ENCODE measurements around the gene PRSS38. TPM values are rescaled to one million over a fixed set of nuclear protein-coding genes. Genes with fewer than 3 reads are reported as not detected.

PRSS38 gene
- total and polyA plus RNA-seq, 10 of the 15 experiments (the other 5 are each of a cell fraction or from before 2014, with no cell fraction given): not detected

DNA sequence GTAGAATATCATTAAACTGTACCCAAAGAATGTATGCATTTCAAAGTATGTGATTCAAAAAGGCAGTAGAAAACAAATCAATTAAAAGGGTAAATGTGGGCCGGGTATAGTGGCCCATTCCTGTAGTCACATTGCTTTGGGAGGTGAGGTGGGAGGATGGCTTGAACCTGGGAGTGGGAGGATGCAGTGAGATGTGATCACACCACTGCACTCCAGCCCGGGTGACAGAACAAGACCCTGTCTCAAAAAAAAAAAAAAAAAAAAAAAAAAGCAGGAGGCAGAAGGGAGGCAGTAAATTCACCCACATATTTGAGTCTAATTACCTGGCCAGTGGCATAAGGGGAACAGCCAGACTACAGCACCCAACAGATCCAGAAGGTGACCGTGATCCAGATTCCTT is 17.9 kb upstream of the PRSS38 start:
- RAD21 ChIA-PET (ENCODE audit: unreplicated experiment): no interaction called here
- no peak overlapping the region for H3K27ac ChIP-seq (ENCODE audit: control insufficient read depth, insufficient read depth)
- H3K4me1 ChIP-seq (ENCODE audit: control insufficient read depth, insufficient read depth, low read length): no peaks in the 10 kb centered on the region
- POLR2A ChIA-PET: no interaction called here
- H4K20me1 ChIP-seq (ENCODE audit: control insufficient read depth, insufficient read depth): no peaks in the 10 kb centered on the region
- CTCF ChIA-PET: no interaction called here
- H3K79me2 ChIP-seq (ENCODE audit: control insufficient read depth, insufficient read depth, low read length): no peaks in the 10 kb centered on the region
- intact Hi-C loops (cut with micrococcal nuclease; ENCODE audit: unreplicated experiment) (no loop called here), in situ Hi-C loops (cut with MboI) (no loop called here)
- FAIRE-seq: no peak
- H3K9ac ChIP-seq (ENCODE audit: control insufficient read depth, insufficient read depth, low read length): no peak overlapping the region
- no peaks in the 10 kb centered on the region for H3K36me3 ChIP-seq (ENCODE audit: control insufficient read depth in 2 of 2, insufficient read depth in 2 of 2, low read length in 1 of 2)
- DNase-seq (ENCODE audit: low read depth, low spot score): no peak
- TF ChIP-seq, protein P1, sequence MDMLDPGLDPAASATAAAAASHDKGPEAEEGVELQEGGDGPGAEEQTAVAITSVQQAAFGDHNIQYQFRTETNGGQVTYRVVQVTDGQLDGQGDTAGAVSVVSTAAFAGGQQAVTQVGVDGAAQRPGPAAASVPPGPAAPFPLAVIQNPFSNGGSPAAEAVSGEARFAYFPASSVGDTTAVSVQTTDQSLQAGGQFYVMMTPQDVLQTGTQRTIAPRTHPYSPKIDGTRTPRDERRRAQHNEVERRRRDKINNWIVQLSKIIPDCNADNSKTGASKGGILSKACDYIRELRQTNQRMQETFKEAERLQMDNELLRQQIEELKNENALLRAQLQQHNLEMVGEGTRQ (IDR thresholded peaks at IDR 0.05; ENCODE audit: borderline replicate concordance, low read depth, low read length): no peak
- no peaks in the 10 kb centered on the region for H3K9me3 ChIP-seq (replicated peaks; ENCODE audit: control insufficient read depth, insufficient read depth, low read length)
- SMC1A ChIA-PET (ENCODE audit: uncharacterized antibody, unreplicated experiment): no interaction called here
- 41% methylated on average over 3 of the region's 3 CpGs for WGBS (ENCODE audit: insufficient coverage, insufficient replicate concordance, low lambda C conversion rate, missing lambda C conversion rate)
- H3K27me3 ChIP-seq (replicated peaks in 1 of 2; ENCODE audit: control insufficient read depth in 2 of 2, insufficient read depth in 2 of 2, low read length in 1 of 2): no peaks in the 10 kb centered on the region
- no TSS peak for BruUV-seq (replicated peaks)
- no peak overlapping the region for H2AFZ ChIP-seq (ENCODE audit: control insufficient read depth, low read depth, low read length)
- no peak overlapping the region for H3K4me3 ChIP-seq
- H3K4me2 ChIP-seq (ENCODE audit: control insufficient read depth, insufficient read depth): no peak overlapping the region
- ATAC-seq: no peak

DNA sequence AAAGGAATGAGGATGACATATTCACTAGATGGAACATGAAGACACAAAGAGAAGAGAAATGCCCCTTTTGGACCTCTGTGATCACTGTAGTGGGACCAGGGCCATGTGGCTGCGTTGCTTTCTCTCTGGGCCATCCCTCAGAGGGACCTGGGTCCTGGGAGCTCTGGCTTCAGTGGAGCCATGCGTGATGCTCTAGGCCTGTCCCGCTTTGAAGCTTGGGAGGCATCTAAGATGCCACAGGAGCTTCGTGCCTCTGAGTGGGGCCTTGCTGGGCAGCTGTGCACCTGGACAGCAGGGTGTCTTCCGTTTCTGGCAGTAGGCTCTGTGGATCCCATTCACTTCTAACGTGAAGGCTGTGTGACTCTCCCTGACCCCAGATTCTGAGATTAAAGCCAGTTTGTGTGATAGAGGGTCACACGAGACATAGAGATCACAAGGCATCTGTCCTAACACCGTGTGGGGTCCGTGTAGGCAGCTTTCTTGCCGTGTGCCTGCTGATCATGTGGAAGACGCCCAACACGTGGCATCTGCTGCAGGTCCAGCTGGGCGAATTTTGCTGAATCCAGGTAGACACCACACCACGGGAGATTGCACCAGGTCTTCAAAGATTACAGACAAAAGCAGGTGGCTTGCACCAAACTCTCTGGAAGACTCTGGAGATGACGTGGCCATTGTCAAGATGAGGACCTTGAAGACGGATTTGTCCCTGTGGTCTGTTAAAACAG is 17.2 kb upstream of the PRSS38 start:
- no peaks in the 10 kb centered on the region for H4K20me1 ChIP-seq (ENCODE audit: control insufficient read depth, insufficient read depth)
- H3K4me2 ChIP-seq (ENCODE audit: control insufficient read depth, insufficient read depth): no peak overlapping the region
- in situ Hi-C loops (cut with MboI) (no loop called here), intact Hi-C loops (cut with micrococcal nuclease; ENCODE audit: unreplicated experiment) (no loop called here)
- H3K27me3 ChIP-seq (replicated peaks in 1 of 2; ENCODE audit: control insufficient read depth in 2 of 2, insufficient read depth in 2 of 2, low read length in 1 of 2): no peaks in the 10 kb centered on the region
- H2AFZ ChIP-seq (ENCODE audit: control insufficient read depth, low read depth, low read length): no peak overlapping the region
- H3K79me2 ChIP-seq (ENCODE audit: control insufficient read depth, insufficient read depth, low read length): no peaks in the 10 kb centered on the region
- ChIA-PET CTCF (no interaction called here), POLR2A (no interaction called here), SMC1A (ENCODE audit: uncharacterized antibody, unreplicated experiment) (no interaction called here), RAD21 (ENCODE audit: unreplicated experiment) (no interaction called here)
- H3K4me3 ChIP-seq: no peak overlapping the region
- no peak overlapping the region for H3K9ac ChIP-seq (ENCODE audit: control insufficient read depth, insufficient read depth, low read length)
- H3K36me3 ChIP-seq (ENCODE audit: control insufficient read depth in 2 of 2, insufficient read depth in 2 of 2, low read length in 1 of 2): no peaks in the 10 kb centered on the region
- TF ChIP-seq FOXM1 (IDR thresholded peaks at IDR 0.05; ENCODE audit: low read depth, low read length): no peak
- TF ChIP-seq SUZ12 (IDR thresholded peaks at IDR 0.05; ENCODE audit: unreplicated experiment): no peak
- no peak for TF ChIP-seq YBX1 (IDR thresholded peaks at IDR 0.05)
- TF ChIP-seq, protein P2, sequence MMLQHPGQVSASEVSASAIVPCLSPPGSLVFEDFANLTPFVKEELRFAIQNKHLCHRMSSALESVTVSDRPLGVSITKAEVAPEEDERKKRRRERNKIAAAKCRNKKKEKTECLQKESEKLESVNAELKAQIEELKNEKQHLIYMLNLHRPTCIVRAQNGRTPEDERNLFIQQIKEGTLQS (IDR thresholded peaks at IDR 0.05; ENCODE audit: borderline replicate concordance, extremely low read depth, low read depth, low read length): no peak
- TF ChIP-seq SREBF1 (IDR thresholded peaks at IDR 0.05; ENCODE audit: low read length): no peak
- TF ChIP-seq RAD51 (IDR thresholded peaks at IDR 0.05): no peak
- no TSS peak for BruUV-seq (replicated peaks)
- DNase-seq (ENCODE audit: low read depth, low spot score) (no peak), ATAC-seq (no peak), FAIRE-seq (no peak)
- 17% methylated on average over 16 of the region's 16 CpGs for WGBS (ENCODE audit: insufficient coverage, insufficient replicate concordance, low lambda C conversion rate, missing lambda C conversion rate)
- H3K9me3 ChIP-seq (replicated peaks; ENCODE audit: control insufficient read depth, insufficient read depth, low read length): no peaks in the 10 kb centered on the region
- no peak overlapping the region for H3K27ac ChIP-seq (ENCODE audit: control insufficient read depth, insufficient read depth)
- H3K4me1 ChIP-seq (ENCODE audit: control insufficient read depth, insufficient read depth, low read length): no peaks in the 10 kb centered on the region

Measured in GM12878 (cell line).